Measurements from ENCODE around the gene ARHGAP22.

- TF ChIP-seq POLR2A (IDR thresholded peaks at IDR 0.05) = no peak
- TF ChIP-seq, protein P1, sequence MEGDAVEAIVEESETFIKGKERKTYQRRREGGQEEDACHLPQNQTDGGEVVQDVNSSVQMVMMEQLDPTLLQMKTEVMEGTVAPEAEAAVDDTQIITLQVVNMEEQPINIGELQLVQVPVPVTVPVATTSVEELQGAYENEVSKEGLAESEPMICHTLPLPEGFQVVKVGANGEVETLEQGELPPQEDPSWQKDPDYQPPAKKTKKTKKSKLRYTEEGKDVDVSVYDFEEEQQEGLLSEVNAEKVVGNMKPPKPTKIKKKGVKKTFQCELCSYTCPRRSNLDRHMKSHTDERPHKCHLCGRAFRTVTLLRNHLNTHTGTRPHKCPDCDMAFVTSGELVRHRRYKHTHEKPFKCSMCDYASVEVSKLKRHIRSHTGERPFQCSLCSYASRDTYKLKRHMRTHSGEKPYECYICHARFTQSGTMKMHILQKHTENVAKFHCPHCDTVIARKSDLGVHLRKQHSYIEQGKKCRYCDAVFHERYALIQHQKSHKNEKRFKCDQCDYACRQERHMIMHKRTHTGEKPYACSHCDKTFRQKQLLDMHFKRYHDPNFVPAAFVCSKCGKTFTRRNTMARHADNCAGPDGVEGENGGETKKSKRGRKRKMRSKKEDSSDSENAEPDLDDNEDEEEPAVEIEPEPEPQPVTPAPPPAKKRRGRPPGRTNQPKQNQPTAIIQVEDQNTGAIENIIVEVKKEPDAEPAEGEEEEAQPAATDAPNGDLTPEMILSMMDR (IDR thresholded peaks at IDR 0.05) = no peak
Measured at GRCh38 chr10:48598243-48598935, 6.5 kb downstream of the ARHGAP22 start.
